PFSK-1 (cell line): ENCODE results near the gene TTPAL.

Experiments
- POLR2AphosphoS5 ChIP-seq: IDR thresholded peaks from 2 replicates; pipeline ENCODE4 v1.6.1; 2012; ENCODE audit warnings: low read depth, mild to moderate bottlenecking, control low read depth, low read length, moderate library complexity
- TAF1 ChIP-seq: IDR thresholded peaks from 2 replicates; pipeline ENCODE4 v1.6.1; 2012; ENCODE audit warnings: low read length, control low read depth, borderline replicate concordance; ENCODE audit not compliant: insufficient read depth
- TF ChIP-seq, protein P1 (sequence below), 2 experiments: IDR thresholded peaks; 2 replicates each; pipeline versions ENCODE4 v1.6.1 to v1.8.0; 2011 to 2012; ENCODE audit warnings: low read depth in 2 of 2, low read length in 2 of 2, control low read depth in 1 of 2, inconsistent platforms in 1 of 2, mild to moderate bottlenecking in 1 of 2, moderate library complexity in 1 of 2; ENCODE audit not compliant: insufficient read depth in 1 of 2

DNA sequence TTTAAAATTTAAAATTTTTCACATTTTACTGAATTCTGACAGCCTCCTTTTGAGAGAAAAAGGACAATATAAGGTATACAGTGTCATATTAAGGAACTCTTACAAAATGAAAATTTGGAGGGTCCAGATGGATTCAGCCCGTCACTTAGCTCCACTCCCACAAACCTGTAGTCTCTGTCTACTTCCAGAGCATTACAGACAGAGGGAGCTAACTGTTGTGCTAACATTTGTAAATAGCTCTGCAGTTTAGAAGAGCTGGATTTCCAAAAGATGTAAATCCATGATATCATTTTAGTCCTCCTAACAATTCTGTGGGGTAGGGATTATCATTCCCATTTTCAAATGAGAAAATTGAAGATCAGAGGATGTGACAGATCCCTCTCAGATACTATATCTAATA is 62.3 kb downstream of the TTPAL start:
- TF ChIP-seq POLR2AphosphoS5, result no peak
- TF ChIP-seq, protein P1, sequence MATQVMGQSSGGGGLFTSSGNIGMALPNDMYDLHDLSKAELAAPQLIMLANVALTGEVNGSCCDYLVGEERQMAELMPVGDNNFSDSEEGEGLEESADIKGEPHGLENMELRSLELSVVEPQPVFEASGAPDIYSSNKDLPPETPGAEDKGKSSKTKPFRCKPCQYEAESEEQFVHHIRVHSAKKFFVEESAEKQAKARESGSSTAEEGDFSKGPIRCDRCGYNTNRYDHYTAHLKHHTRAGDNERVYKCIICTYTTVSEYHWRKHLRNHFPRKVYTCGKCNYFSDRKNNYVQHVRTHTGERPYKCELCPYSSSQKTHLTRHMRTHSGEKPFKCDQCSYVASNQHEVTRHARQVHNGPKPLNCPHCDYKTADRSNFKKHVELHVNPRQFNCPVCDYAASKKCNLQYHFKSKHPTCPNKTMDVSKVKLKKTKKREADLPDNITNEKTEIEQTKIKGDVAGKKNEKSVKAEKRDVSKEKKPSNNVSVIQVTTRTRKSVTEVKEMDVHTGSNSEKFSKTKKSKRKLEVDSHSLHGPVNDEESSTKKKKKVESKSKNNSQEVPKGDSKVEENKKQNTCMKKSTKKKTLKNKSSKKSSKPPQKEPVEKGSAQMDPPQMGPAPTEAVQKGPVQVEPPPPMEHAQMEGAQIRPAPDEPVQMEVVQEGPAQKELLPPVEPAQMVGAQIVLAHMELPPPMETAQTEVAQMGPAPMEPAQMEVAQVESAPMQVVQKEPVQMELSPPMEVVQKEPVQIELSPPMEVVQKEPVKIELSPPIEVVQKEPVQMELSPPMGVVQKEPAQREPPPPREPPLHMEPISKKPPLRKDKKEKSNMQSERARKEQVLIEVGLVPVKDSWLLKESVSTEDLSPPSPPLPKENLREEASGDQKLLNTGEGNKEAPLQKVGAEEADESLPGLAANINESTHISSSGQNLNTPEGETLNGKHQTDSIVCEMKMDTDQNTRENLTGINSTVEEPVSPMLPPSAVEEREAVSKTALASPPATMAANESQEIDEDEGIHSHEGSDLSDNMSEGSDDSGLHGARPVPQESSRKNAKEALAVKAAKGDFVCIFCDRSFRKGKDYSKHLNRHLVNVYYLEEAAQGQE (IDR thresholded peaks at IDR 0.05; ENCODE audit: insufficient read depth in 1 of 2, low read depth in 2 of 2, low read length in 2 of 2), result no peak
- no peak for TF ChIP-seq TAF1
